ENCODE measurements around the gene RPL7A.
A peak's percentile ranks its signal among the peaks of the same experiment; 100 is the strongest.
"Not testable (repeated sequence)": the region's sequence is repeated elsewhere in the genome, so short reads cannot be mapped to it uniquely, and the experiment has no call there.

Gene RPL7A

GRCh38 chr9:133331221-133331620, 16.8 kb upstream of the RPL7A start:
- no peak for DNase-seq (ENCODE audit: low read depth)
- no peak for TF ChIP-seq CTCF (IDR thresholded peaks at IDR 0.05; ENCODE audit: insufficient read depth, low read depth, low read length, missing control alignments)
- no peak overlapping the region for H3K4me3 ChIP-seq (ENCODE audit: low read depth, low read length)

- no peak for DNase-seq (ENCODE audit: low read depth)
- H3K4me3 ChIP-seq (ENCODE audit: low read depth, low read length) = no peak overlapping the region
- TF ChIP-seq CTCF (IDR thresholded peaks at IDR 0.05; ENCODE audit: insufficient read depth, low read depth, low read length, missing control alignments) = no peak
Measured at GRCh38 chr9:133331641-133332380, 16.2 kb upstream of the RPL7A start.

GRCh38 chr9:133332381-133332730, 15.7 kb upstream of the RPL7A start:
- H3K4me3 ChIP-seq (ENCODE audit: low read depth, low read length) = no peak overlapping the region
- no peak for DNase-seq (ENCODE audit: low read depth)
- no peak for TF ChIP-seq CTCF (IDR thresholded peaks at IDR 0.05; ENCODE audit: insufficient read depth, low read depth, low read length, missing control alignments)

- DNase-seq (ENCODE audit: low read depth) = no peak
- TF ChIP-seq CTCF (IDR thresholded peaks at IDR 0.05; ENCODE audit: insufficient read depth, low read depth, low read length, missing control alignments) = no peak
- no peak overlapping the region for H3K4me3 ChIP-seq (ENCODE audit: low read depth, low read length)
Measured at GRCh38 chr9:133333011-133333410, 15.0 kb upstream of the RPL7A start.

GRCh38 chr9:133333566-133333965, 14.5 kb upstream of the RPL7A start:
- no peak overlapping the region for H3K4me3 ChIP-seq (ENCODE audit: low read depth, low read length)
- DNase-seq (ENCODE audit: low read depth) = no peak

GRCh38 chr9:133334161-133334560, 13.9 kb upstream of the RPL7A start:
- H3K4me3 ChIP-seq (ENCODE audit: low read depth, low read length) = no peak overlapping the region
- DNase-seq (ENCODE audit: low read depth) = no peak
- TF ChIP-seq CTCF (IDR thresholded peaks at IDR 0.05; ENCODE audit: insufficient read depth, low read depth, low read length, missing control alignments) = no peak

More at GRCh38 chr9:133333566-133333965, 14.5 kb upstream of the RPL7A start:
- TF ChIP-seq CTCF (IDR thresholded peaks at IDR 0.05; ENCODE audit: insufficient read depth, low read depth, low read length, missing control alignments) = no peak

GRCh38 chr9:133334888-133335287, 13.1 kb upstream of the RPL7A start:
- not testable (repeated sequence) for DNase-seq (ENCODE audit: low read depth)
- H3K4me3 ChIP-seq (ENCODE audit: low read depth, low read length) = peak overlapping the region; percentile 98

All from GM12865 (cell line).